ENCODE measurements around the gene ALG12. TPM values are rescaled to one million over a fixed set of nuclear protein-coding genes. Genes with fewer than 3 reads are reported as not detected.

ALG12 gene
- total RNA-seq, 4 donors from 2014 or later: 10.1 to 24.4 (median 18.3) TPM

- WGBS, 2 donors (ENCODE audit: low coverage in 1 of 2): 80 to 90% methylated on average over 5 to 17 of the region's 17 CpGs
- Histone ChIP-seq H3K4me1 (no peaks in the 10 kb centered on the region), H3K27me3 (no peaks in the 10 kb centered on the region), H3K9me3 (peaks cover 7 to 21% of the 10 kb centered on the region in 2 donors), H3K27ac (no peak overlapping the region), H3K36me3 (peaks cover 0 to 6% (median 0%) of the 10 kb centered on the region in 4 donors), H3K4me3 (no peak overlapping the region)
- DNase-seq: no peak
- TF ChIP-seq POLR2AphosphoS5 (IDR thresholded peaks at IDR 0.05) (no peak), EP300 (IDR thresholded peaks at IDR 0.05; ENCODE audit: low read depth) (no peak), POLR2A (IDR thresholded peaks at IDR 0.05) (no peak)
- TF ChIP-seq, protein P1, sequence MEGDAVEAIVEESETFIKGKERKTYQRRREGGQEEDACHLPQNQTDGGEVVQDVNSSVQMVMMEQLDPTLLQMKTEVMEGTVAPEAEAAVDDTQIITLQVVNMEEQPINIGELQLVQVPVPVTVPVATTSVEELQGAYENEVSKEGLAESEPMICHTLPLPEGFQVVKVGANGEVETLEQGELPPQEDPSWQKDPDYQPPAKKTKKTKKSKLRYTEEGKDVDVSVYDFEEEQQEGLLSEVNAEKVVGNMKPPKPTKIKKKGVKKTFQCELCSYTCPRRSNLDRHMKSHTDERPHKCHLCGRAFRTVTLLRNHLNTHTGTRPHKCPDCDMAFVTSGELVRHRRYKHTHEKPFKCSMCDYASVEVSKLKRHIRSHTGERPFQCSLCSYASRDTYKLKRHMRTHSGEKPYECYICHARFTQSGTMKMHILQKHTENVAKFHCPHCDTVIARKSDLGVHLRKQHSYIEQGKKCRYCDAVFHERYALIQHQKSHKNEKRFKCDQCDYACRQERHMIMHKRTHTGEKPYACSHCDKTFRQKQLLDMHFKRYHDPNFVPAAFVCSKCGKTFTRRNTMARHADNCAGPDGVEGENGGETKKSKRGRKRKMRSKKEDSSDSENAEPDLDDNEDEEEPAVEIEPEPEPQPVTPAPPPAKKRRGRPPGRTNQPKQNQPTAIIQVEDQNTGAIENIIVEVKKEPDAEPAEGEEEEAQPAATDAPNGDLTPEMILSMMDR (IDR thresholded peaks at IDR 0.05): no peak
- intact Hi-C loops (cut with DNase I; ENCODE audit: low total_unique reads) (no loop called here), in situ Hi-C loops (cut with MboI; ENCODE audit: low pct_ligation_motif_present in 1 of 4, low pct_unique_long_range_greater_than_20kb in 1 of 4, low sequenced_read_pairs in 3 of 4) (loop anchor here in 1 of 4 donors (25.0 kb wide), 1 partner anchor 93 kb away; the partner anchor contains the start of gene PIM3)
These were observed 49.0 kb downstream of the ALG12 start for GRCh38 chr22:49869086-49869830.

- H3K27ac ChIP-seq: peak overlapping the region in 2 of 4 donors; percentile 24 to 40
- in situ Hi-C loops (cut with MboI; ENCODE audit: low pct_ligation_motif_present in 1 of 4, low pct_unique_long_range_greater_than_20kb in 1 of 4, low sequenced_read_pairs in 3 of 4): loop anchor here in 1 of 4 donors (25.0 kb wide), 1 partner anchor 95 kb away; the partner anchor contains the start of gene PIM3
- H3K36me3 ChIP-seq: peaks cover 0 to 6% (median 0%) of the 10 kb centered on the region in 4 donors
These were observed 50.7 kb downstream of the ALG12 start for GRCh38 chr22:49867303-49868265.

GRCh38 chr22:49866646-49867045 is 51.6 kb downstream of the ALG12 start:
- no peak for TF ChIP-seq POLR2A (IDR thresholded peaks at IDR 0.05)
- TF ChIP-seq POLR2AphosphoS5 (IDR thresholded peaks at IDR 0.05): no peak
- TF ChIP-seq, protein P1 (IDR thresholded peaks at IDR 0.05): no peak
- no peak for TF ChIP-seq EP300 (IDR thresholded peaks at IDR 0.05; ENCODE audit: low read depth)
- Histone ChIP-seq H3K9me3 (peaks cover 7 to 21% of the 10 kb centered on the region in 2 donors), H3K4me3 (no peak overlapping the region), H3K4me1 (no peaks in the 10 kb centered on the region), H3K27ac (no peak overlapping the region), H3K36me3 (peaks cover 0 to 6% (median 0%) of the 10 kb centered on the region in 4 donors), H3K27me3 (no peaks in the 10 kb centered on the region)
- in situ Hi-C loops (cut with MboI; ENCODE audit: low pct_ligation_motif_present in 1 of 4, low pct_unique_long_range_greater_than_20kb in 1 of 4, low sequenced_read_pairs in 3 of 4) (loop anchor here in 1 of 4 donors (25.0 kb wide), 1 partner anchor 96 kb away; the partner anchor contains the start of gene PIM3), intact Hi-C loops (cut with DNase I; ENCODE audit: low total_unique reads) (no loop called here)
- WGBS, 2 donors (ENCODE audit: low coverage in 1 of 2): 89 to 93% methylated on average over 7 to 8 of the region's 8 CpGs
- DNase-seq: no peak

More at GRCh38 chr22:49867303-49868265, 50.7 kb downstream of the ALG12 start:
- Histone ChIP-seq H3K9me3 (peaks cover 7 to 21% of the 10 kb centered on the region in 2 donors), H3K27me3 (no peaks in the 10 kb centered on the region), H3K4me1 (no peaks in the 10 kb centered on the region), H3K4me3 (no peak overlapping the region)
- intact Hi-C loops (cut with DNase I; ENCODE audit: low total_unique reads): no loop called here
- no peak for DNase-seq
- WGBS, 2 donors (ENCODE audit: low coverage in 1 of 2): 89 to 92% methylated on average over 7 to 18 of the region's 18 CpGs
- TF ChIP-seq EP300 (IDR thresholded peaks at IDR 0.05; ENCODE audit: low read depth) (peak; percentile 15), POLR2A (IDR thresholded peaks at IDR 0.05) (no peak), POLR2AphosphoS5 (IDR thresholded peaks at IDR 0.05) (no peak)
- TF ChIP-seq, protein P1 (IDR thresholded peaks at IDR 0.05): no peak
